DMS53 treated with DMSO at 0.1 percent for 48 hours (cell line): ENCODE measurements around the gene TNFRSF11A.

ENCODE experiments used
- DNase-seq: peaks from one replicate; lab custom pipeline; 2025; ENCODE audit not compliant: unreplicated experiment; lab: John Stamatoyannopoulos, UW

TNFRSF11A gene

DNA sequence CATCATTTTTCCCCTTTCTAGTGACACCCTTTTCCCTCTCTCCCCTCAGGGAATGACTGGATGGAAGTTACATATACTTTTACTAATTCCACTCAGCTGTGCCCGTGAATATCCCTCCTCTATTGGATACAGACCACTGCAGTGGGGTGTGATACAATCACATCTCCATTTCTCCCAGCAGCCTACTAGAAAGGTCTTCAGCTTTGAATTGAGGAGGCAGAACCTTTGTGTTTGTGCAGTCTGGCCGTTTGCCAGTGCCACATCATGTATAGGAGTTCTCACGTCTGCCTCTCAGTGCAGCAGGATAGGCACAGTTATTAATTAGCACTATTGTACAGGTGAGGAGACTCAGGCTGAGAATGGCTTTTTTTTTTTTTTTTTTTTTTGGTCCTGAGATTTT lies 16.4 kb downstream of the TNFRSF11A start:
- no peak for DNase-seq

- no peak for DNase-seq
Measured at GRCh38 chr18:62342884-62343283, 17.8 kb downstream of the TNFRSF11A start.

GRCh38 chr18:62343316-62343715 lies 18.2 kb downstream of the TNFRSF11A start:
- no peak for DNase-seq

GRCh38 chr18:62345909-62346308 lies 20.8 kb downstream of the TNFRSF11A start:
- no peak for DNase-seq

DNA sequence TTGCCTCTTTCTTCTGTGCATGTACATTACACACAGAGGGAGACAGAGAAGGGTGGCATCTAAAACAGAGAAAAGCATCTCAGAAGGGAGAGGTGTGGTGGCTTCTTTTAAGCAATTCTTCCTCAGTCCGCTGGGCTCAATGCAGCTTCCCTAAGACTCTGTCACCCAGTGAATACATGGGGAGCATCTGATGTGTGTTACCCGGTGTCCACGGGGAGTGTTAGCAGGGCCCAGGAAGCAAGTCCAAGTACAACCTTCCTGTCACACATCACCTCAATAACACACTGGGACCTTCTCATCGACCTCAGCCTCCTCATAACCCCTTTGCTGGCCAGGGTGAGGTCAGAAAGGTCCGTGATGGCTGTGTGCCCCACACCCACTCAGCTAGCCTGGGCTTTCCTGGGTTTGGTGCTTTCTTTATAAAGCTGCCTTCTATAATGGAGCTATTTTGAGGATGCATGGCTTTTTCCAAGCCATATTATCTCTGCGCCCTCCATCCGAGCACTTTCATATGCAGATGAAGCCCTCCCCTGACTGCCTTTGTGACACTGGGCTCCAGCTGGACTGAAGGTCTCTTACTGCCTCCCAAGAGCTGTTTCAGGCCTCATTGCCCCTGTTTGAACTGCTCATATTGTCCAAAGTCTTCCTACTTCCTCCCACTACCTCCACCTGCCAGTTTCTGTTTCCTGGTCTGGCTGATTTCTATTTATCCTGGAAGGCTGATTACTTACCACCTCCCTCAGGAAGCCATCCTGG lies 21.4 kb downstream of the TNFRSF11A start:
- peak; percentile 30 for DNase-seq

GRCh38 chr18:62347089-62347506 lies 22.0 kb downstream of the TNFRSF11A start:
- DNase-seq, result no peak

- no peak for DNase-seq
Measured at GRCh38 chr18:62348474-62348873, 23.4 kb downstream of the TNFRSF11A start.

GRCh38 chr18:62353170-62353569 lies 28.1 kb downstream of the TNFRSF11A start:
- DNase-seq, result no peak

GRCh38 chr18:62354151-62354550 lies 29.0 kb downstream of the TNFRSF11A start:
- no peak for DNase-seq

- DNase-seq, result no peak
Measured at GRCh38 chr18:62357079-62357719, 32.1 kb downstream of the TNFRSF11A start.

DNA sequence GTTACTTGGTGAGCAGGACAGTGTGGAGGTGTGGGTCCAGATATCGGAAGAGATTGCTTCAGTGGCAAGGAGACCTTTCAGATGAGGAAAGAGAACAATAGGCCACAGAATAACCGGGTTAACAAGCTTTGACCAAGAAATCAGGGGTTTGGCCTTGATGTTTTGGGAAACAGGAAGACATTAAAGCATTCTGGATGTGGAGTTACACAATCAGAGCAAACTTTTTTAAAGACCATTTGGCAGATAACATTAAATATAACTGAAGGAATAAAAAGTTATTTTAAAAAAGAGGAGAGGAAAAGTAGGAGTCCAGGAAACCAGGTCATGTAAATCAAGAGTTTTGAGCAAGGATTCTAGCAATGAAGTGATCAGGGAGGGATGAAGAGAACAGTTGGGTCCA lies 35.7 kb downstream of the TNFRSF11A start:
- no peak for DNase-seq

DNA sequence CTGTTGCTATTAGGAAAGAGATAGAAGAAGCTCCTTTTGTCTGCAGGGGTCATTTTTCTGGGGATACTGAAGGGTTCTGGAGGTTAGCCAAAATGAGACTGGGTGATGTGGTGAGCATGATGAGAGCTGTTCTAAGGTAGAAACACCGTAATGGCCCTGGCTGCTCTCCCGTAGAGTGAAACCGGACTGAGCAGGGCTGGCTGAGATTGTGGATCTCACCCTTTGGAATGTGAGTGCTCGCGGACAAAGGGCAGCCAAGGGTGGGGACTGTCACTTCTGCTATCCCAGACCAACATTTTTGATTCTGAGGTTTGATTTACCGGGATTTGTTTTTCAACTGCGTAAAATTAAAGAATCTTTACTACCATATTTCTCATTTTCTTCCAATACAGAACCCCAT lies 36.2 kb downstream of the TNFRSF11A start:
- no peak for DNase-seq

GRCh38 chr18:62364558-62364957 lies 39.4 kb downstream of the TNFRSF11A start:
- no peak for DNase-seq

DNA sequence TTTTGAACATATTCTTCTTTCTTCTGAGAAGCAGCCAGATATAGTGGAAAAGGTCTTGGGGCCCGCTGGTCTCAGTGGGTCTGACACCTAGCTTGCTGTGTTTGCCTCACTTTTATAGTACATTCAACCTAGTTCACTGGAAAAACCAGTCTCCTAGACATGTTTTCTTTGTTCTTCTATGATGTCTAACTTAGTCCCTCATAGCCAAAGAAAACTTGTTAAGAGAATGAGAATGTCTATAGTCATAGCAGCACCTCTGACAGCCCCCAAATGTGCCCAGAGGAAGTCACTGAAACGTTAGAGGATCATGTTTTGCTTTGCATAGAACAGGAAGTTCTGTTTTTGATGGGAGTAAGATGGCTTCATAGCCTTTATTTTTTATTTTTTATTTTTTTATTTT lies 40.3 kb downstream of the TNFRSF11A start:
- no peak for DNase-seq

- no peak for DNase-seq
Measured at GRCh38 chr18:62366992-62367391, 41.9 kb downstream of the TNFRSF11A start.

- no peak for DNase-seq
Measured at GRCh38 chr18:62368100-62368499, 43.0 kb downstream of the TNFRSF11A start.

DNA sequence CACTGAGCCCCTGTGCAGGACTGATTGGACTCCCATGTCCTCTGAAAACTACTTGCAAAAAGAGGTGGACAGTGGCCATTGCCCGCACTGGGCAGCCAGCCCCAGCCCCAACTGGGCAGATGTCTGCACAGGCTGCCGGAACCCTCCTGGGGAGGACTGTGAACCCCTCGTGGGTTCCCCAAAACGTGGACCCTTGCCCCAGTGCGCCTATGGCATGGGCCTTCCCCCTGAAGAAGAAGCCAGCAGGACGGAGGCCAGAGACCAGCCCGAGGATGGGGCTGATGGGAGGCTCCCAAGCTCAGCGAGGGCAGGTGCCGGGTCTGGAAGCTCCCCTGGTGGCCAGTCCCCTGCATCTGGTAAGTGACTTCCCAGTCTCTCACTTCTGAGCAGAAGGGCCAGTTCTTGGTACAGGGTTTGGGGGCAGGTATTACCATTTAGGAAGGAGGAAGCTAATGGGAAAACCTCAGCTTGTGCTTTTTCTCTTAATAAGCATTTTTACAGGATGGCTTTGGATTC lies 44.1 kb downstream of the TNFRSF11A start:
- DNase-seq, result no peak

- no peak for DNase-seq
Measured at GRCh38 chr18:62370366-62370765, 45.3 kb downstream of the TNFRSF11A start.

GRCh38 chr18:62371436-62371835 lies 46.3 kb downstream of the TNFRSF11A start:
- no peak for DNase-seq

- DNase-seq, result no peak
Measured at GRCh38 chr18:62372156-62372555, 47.0 kb downstream of the TNFRSF11A start.

- DNase-seq, result no peak
Measured at GRCh38 chr18:62372882-62373281, 47.8 kb downstream of the TNFRSF11A start.

DNA sequence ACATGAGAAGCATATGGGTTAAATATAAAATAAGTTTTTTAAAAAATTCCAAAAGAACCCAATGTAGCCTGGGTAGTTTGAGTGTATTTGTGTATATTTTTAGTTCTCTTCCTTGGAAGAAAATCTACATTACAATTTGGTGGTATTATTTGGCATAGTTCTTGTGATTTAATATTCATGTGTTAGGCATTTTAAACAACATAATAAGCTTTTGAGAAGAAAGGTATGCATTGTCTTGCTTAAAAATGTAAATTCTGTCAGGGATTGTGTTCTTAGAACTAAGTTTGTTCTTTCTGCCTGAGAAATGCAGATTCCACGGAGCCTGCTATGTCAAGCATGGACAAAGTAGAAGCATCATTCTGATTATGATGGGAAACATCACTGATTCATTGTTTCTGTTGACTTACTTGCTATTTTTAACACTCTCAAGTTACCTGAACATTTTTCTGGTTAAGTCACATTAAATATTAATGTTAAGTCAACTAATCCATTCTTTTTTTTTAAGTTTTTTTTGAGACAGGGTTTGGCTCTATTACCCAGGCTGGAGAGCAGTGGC lies 49.4 kb downstream of the TNFRSF11A start:
- no peak for DNase-seq
